SK-N-MC (cell line): ENCODE measurements around the gene ANKS1B.

Source experiments
- DNase-seq: peaks from one replicate; pipeline ENCODE4 v3.0.0-alpha.2; 2011; ENCODE audit warnings: low read depth, low spot score
- H3K27ac ChIP-seq: fragments of 200-600 bp; sonication (generic); 2 replicates; pipeline ENCODE4 v1.5.1; 2016; ENCODE audit warnings: mixed run types
- H3K36me3 ChIP-seq: fragments of 200-600 bp; sonication (generic); 2 replicates; pipeline ENCODE4 v1.6.1; 2017; ENCODE audit warnings: antibody characterized with exemption, low read length, mixed read lengths; ENCODE audit not compliant: insufficient read depth
- H3K4me3 ChIP-seq: fragments of 200-600 bp; sonication (generic); 2 replicates; pipeline ENCODE4 v1.5.1; 2016
- H3K9ac ChIP-seq: fragments of 200-600 bp; sonication (generic); 2 replicates; pipeline ENCODE4 v1.8.0; 2017; ENCODE audit warnings: mixed run types, mixed read lengths; ENCODE audit not compliant: insufficient read length
- H3K9me3 ChIP-seq: fragments of 200-600 bp; sonication (generic); 2 replicates; pipeline ENCODE4 v1.6.1; 2017; ENCODE audit warnings: low read depth, mild to moderate bottlenecking, antibody characterized with exemption, low read length, moderate library complexity, mixed read lengths
- EZH2 ChIP-seq: fragments of 200-600 bp; sonication (generic); IDR thresholded peaks from one replicate; pipeline ENCODE4 v1.6.1; 2017; ENCODE audit warnings: antibody characterized with exemption
- FOXP2 ChIP-seq: optimal IDR thresholded peaks from 2 replicates; pipeline ENCODE3; 2011; ENCODE audit warnings: mild to moderate bottlenecking, moderate library complexity; ENCODE audit not compliant: insufficient read depth; ENCODE audit errors: extremely low read length, control extremely low read depth
- POLR2AphosphoS5 ChIP-seq: IDR thresholded peaks from 2 replicates; pipeline ENCODE4 v1.6.1; 2012; ENCODE audit warnings: mild to moderate bottlenecking, low read depth, low read length, borderline replicate concordance

ANKS1B gene

DNA sequence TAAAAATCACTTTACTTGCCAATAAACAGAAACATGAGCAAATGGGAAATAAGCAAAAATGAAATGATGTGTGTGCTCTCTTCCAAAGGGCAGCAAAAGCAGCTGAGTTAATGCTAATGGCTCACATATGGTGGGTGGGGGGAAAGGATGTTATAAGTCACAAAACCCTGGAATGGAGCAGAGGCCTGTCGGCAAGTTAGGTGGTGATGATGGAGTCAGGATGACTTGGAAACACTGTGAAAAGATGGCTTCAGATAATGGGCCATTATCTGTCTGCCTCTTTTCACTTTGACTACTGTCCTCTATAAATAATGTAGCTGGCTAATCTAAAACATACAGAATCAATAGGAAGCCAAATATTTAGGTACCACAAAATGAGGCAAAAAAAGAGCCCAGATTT lies 1111.0 kb downstream of the ANKS1B start:
- DNase-seq, result no peak
- H3K4me3 ChIP-seq, result no peak overlapping the region
- H3K36me3 ChIP-seq, result no peaks in the 10 kb centered on the region
- TF ChIP-seq FOXP2 (no peak), POLR2AphosphoS5 (no peak), EZH2 (no peak)
- no peak overlapping the region for H3K27ac ChIP-seq
- H3K9ac ChIP-seq, result no peak overlapping the region
- no peaks in the 10 kb centered on the region for H3K9me3 ChIP-seq

DNA sequence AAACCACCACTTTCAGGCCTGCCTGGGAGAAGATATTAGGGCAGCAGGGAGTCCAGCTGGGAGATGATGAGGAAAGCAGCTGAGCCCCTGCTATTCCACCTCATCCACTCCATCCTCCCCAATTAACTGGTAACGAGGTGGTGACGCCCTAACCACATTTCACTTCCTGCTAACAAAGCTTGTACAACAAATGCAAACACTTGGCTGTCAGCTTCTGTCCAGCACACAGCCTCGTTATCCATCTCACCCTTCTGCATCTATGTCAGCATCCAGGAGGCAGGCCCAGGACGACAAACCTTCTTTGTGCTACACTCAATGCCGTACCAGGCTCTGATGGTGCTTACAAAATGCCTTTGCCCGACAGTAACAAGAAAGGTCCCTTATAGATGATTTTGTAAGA lies 1114.2 kb downstream of the ANKS1B start:
- no peak for TF ChIP-seq EZH2
- no peak for TF ChIP-seq POLR2AphosphoS5
- Histone ChIP-seq H3K4me3 (no peak overlapping the region), H3K9me3 (no peaks in the 10 kb centered on the region), H3K36me3 (no peaks in the 10 kb centered on the region), H3K9ac (no peak overlapping the region), H3K27ac (no peak overlapping the region)
- DNase-seq, result no peak

DNA sequence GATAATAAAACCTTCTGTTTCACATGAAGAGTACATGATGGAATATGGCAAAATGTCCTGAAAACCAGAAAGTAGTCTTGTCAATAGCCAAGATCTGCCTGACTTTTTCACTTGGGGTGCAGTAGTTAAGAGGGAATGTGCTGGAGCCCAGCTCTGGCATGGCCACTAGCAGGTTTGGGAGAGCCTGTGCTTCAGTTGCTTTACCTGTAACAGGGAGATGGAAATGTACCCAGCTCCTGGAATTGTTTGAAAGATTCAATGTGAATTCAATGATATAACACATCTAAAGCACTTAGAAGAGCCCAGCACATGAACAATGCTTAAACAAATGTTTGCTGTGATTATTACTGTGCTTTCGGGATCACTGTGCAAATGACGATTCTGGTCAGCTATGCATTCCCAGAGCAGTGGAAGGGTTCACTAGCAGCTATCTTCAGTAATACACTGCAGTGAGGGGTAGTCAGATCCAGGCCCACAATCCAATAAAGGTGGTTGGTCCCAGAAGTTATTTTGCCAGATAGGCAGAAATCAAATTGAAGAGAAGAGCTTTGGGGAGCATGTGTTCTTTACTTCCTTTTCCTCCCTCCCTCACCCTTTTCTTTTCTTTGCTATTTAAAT lies 1114.7 kb downstream of the ANKS1B start:
- TF ChIP-seq POLR2AphosphoS5 (no peak), FOXP2 (no peak), EZH2 (no peak)
- H3K9me3 ChIP-seq, result no peaks in the 10 kb centered on the region
- no peak overlapping the region for H3K4me3 ChIP-seq
- H3K36me3 ChIP-seq, result no peaks in the 10 kb centered on the region
- no peak overlapping the region for H3K27ac ChIP-seq
- H3K9ac ChIP-seq, result no peak overlapping the region
- DNase-seq, result no peak

DNA sequence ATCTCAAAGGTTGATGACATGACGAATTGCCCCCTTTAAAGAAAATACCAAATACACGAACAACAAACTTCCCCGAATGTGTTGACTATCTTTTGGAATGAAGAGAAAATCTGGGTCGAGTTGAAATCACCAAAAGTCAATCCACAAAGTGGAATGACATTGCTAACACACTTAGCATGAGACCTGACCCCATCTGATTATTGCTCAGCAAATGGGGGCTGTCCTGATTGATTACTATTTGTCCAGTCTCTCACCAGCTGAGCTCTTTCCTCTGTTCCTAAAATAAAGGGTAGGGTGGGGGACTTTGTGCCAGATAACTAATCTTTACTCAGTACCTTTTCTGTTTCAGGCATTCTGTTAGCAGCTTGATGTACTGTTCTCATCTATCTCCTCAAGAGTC lies 1116.2 kb downstream of the ANKS1B start:
- DNase-seq, result no peak
- H3K27ac ChIP-seq, result no peak overlapping the region
- H3K9ac ChIP-seq, result no peak overlapping the region
- no peak for TF ChIP-seq POLR2AphosphoS5
- no peak for TF ChIP-seq EZH2
- TF ChIP-seq FOXP2, result no peak
- no peaks in the 10 kb centered on the region for H3K9me3 ChIP-seq
- no peaks in the 10 kb centered on the region for H3K36me3 ChIP-seq
- no peak overlapping the region for H3K4me3 ChIP-seq

DNA sequence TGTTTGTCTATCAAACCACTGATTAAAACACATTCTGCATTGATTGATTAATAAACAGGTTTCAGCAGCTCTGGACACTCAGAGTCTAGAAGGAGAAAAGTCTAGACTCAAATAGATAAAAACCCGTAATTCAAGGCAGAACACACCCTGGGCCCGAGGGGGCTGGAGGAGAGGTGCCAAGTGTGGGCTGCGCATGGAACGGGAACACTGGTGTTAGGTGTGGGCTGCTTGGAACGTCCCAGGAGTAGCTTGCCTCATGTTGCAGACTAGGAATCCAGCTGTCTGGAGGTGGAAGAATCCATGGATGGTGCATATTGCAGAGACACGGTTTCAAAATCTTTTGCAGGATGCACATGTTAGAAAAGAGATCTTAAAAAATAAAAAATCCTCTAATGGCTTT lies 1116.7 kb downstream of the ANKS1B start:
- H3K4me3 ChIP-seq, result no peak overlapping the region
- TF ChIP-seq FOXP2 (no peak), POLR2AphosphoS5 (no peak), EZH2 (no peak)
- H3K36me3 ChIP-seq, result no peaks in the 10 kb centered on the region

DNA sequence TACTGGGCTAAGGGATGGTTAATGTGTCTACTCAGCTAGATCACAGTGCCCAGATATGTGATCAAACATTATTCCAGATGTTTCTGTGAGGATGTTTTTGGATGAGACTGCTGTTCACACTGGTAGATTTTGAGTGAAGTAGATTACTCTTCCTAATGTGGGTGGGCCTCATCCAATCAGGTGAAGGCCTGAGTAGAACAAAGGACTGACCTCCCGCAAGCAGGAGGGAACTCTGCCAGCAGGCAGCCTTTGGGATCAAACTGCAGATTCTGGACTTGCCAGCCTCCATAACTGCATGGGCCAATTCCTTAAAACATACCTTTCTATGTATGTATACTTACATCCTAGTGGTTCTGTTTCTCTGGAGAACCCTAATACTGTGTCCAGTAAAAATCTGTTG lies 1120.4 kb downstream of the ANKS1B start:
- no peak for TF ChIP-seq FOXP2
- no peak for TF ChIP-seq EZH2
- Histone ChIP-seq H3K9ac (no peak overlapping the region), H3K9me3 (no peaks in the 10 kb centered on the region), H3K27ac (no peak overlapping the region), H3K4me3 (no peak overlapping the region), H3K36me3 (no peaks in the 10 kb centered on the region)
- no peak for DNase-seq

More for the DNA sequence above, 1116.7 kb downstream of the ANKS1B start:
- Histone ChIP-seq H3K9ac (no peak overlapping the region), H3K9me3 (no peaks in the 10 kb centered on the region), H3K27ac (no peak overlapping the region)
- DNase-seq, result no peak

DNA sequence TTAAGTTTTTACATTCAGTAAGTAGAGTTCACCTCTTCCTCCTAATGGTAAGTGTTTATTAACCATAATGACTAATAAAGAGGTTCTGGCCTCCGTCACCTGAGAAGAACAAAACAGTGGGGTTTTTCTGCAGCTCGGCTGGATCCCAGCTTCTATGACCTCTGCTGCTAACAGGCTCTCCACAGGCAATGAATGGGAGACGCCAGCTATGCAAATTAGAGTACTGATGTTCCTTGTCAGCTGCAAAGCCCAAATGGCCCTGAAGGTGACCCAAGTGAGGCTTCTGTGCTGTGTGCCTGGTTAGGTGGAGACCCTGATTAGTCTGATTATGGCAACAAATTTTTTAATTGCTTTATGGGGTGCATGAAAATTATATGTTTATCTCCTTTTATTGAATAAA lies 1121.6 kb downstream of the ANKS1B start:
- no peaks in the 10 kb centered on the region for H3K9me3 ChIP-seq
- DNase-seq, result no peak
- no peaks in the 10 kb centered on the region for H3K36me3 ChIP-seq
- no peak overlapping the region for H3K27ac ChIP-seq
- no peak overlapping the region for H3K9ac ChIP-seq
- no peak for TF ChIP-seq FOXP2
- no peak for TF ChIP-seq POLR2AphosphoS5
- no peak for TF ChIP-seq EZH2
- no peak overlapping the region for H3K4me3 ChIP-seq

DNA sequence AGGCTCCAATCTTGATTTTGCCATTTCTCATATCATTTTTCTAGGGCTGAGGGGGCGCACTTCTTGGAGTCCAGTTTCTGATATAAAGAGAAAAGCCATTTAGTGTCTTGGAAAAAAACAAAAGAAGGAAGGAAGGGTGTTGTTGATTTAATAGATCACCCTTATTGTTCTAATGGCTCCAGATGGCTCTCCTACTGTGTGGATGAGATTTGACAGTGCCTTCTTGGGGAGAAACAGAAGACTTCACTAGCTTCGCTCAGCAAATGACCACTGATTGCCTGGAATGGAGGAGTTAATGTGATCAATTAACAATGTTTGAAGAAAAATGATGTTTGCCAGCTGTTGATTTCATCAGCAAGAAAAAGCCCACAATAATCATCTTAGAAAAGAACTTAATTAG lies 1123.5 kb downstream of the ANKS1B start:
- Histone ChIP-seq H3K9ac (no peak overlapping the region), H3K27ac (no peak overlapping the region), H3K36me3 (no peaks in the 10 kb centered on the region), H3K4me3 (no peak overlapping the region), H3K9me3 (no peaks in the 10 kb centered on the region)
- no peak for DNase-seq
- no peak for TF ChIP-seq POLR2AphosphoS5
- no peak for TF ChIP-seq EZH2
- no peak for TF ChIP-seq FOXP2

DNA sequence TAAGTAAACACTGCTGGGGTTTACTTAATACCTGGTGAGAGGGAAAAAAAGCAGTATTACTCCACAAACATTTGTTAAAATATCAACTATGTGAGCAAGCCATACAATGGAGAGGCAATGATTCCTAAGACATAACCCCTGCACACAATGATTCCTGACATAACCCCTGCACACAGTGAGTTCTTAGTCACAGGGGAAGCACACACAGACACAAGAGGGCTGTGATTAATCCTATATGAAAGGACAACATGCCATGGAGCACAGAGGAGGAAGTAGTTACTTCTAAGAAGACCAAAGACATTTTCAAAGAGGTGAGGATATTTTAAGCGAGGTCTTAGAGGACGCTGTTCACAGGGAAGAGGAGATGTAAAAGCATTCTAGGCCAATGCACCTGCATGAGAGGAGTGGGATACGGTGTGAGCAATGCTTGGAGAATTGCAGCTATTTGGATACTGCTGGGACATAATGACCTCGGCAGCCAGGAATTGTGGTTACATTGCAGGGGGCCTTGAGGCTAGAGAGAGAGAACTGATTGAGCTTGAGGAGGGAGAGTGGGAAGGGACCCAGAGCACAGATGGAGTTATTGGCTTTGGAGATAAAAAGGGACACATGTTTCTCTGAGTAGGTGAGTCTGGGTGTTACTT lies 1127.7 kb downstream of the ANKS1B start:
- H3K36me3 ChIP-seq, result no peaks in the 10 kb centered on the region
- H3K9me3 ChIP-seq, result no peaks in the 10 kb centered on the region
- no peak for TF ChIP-seq EZH2
- no peak for TF ChIP-seq FOXP2
- TF ChIP-seq POLR2AphosphoS5, result no peak
- no peak for DNase-seq
- no peak overlapping the region for H3K27ac ChIP-seq
- H3K4me3 ChIP-seq, result no peak overlapping the region
- no peak overlapping the region for H3K9ac ChIP-seq
